Hepatocyte (in vitro differentiated cells): ENCODE results near the gene MACROD2.

ENCODE experiments used
- EZH2phosphoT487 ChIP-seq: fragments of 200-600 bp; sonication (generic); IDR thresholded peaks from one replicate; pipeline ENCODE4 v1.6.1; 2018; ENCODE audit warnings: antibody characterized with exemption, mild to moderate bottlenecking, low read depth, moderate library complexity; ENCODE audit not compliant: unreplicated experiment, severe bottlenecking
- TF ChIP-seq, protein P1 (sequence below): fragments of 200-600 bp; sonication (generic); IDR thresholded peaks from 2 replicates; pipeline ENCODE4 v1.5.1; 2016; ENCODE audit warnings: antibody characterized with exemption, mild to moderate bottlenecking; ENCODE audit not compliant: poor library complexity

DNA sequence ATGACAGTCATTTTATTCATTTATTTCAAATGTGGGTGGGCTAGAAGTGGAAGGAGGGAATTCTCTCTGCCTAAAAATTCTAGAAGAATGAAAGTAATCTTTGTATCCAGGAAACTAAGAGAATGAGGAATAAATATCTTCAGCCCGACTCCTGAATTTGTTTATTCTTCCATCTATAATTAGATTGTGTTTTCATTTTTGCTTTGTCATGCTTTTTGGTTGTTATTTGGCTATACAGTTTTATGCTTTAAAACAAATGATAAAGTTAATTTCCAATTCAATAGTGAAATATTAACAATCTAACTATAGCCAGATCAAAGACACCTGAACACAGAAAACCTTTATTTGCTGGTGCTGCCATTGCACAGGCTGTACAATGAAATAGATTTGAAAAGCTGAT, 2056.7 kb downstream of the MACROD2 start:
- TF ChIP-seq, protein P1, sequence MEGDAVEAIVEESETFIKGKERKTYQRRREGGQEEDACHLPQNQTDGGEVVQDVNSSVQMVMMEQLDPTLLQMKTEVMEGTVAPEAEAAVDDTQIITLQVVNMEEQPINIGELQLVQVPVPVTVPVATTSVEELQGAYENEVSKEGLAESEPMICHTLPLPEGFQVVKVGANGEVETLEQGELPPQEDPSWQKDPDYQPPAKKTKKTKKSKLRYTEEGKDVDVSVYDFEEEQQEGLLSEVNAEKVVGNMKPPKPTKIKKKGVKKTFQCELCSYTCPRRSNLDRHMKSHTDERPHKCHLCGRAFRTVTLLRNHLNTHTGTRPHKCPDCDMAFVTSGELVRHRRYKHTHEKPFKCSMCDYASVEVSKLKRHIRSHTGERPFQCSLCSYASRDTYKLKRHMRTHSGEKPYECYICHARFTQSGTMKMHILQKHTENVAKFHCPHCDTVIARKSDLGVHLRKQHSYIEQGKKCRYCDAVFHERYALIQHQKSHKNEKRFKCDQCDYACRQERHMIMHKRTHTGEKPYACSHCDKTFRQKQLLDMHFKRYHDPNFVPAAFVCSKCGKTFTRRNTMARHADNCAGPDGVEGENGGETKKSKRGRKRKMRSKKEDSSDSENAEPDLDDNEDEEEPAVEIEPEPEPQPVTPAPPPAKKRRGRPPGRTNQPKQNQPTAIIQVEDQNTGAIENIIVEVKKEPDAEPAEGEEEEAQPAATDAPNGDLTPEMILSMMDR = no peak
- TF ChIP-seq EZH2phosphoT487 = no peak
